GM12872 (cell line): Measurements from ENCODE around the gene RIPOR3.

Source experiments
- CTCF ChIP-seq: IDR thresholded peaks from 3 replicates; pipeline ENCODE4 v1.5.1; 2011; ENCODE audit warnings: low read depth, mild to moderate bottlenecking, low read length, moderate library complexity; ENCODE audit not compliant: insufficient read depth

Gene RIPOR3

DNA sequence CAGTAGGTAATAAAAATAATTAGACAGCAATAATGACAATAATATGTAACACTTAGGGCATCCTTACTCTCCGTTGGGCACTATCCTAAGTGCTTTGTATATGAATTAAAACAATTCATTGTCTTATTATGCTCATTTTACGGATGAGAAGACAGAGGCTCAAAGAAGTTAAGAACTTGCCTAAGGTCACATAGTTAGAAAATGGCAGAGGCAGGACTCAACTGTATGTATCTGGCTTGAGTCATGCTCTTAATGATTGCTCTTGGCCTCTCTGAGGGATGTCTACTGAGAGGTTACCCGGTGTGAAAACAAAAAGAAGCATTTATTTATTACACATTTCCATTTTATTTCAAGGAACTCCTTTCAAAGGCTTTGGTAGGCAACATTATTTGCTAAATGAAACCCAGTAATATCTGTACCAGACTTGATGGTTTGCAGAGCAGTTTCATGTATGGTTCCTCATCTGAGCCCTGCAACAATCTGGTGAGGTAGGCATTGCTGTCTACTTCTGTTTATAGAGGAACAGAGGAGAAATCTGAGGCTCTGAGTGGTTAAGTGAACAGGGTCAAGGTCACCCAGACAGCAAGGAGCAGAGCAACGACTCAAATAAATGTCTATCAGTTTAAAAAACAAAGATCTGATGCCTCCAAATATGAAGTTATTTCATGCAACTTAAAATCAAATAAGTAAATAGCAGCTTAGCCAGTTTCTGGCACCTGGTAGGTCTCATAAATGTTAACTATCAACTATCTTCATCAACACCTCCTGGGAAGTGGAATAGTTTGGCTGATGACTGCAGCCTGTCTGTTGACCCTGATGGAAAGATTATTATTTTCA is 35.8 kb upstream of the RIPOR3 start:
- TF ChIP-seq CTCF = no peak

DNA sequence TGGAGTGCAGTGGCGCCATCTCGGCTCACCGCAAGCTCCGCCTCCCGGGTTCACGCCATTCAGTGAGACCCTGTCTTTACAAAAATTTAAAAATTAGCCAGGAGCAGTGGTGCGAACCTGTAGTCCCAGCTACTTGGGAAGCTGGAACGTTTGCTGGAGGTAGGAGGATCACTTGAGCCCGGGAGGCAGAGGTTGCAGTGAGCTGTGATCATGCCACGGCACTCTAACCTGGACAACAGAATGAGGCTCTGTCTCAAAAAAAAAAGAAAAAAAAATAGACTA is 34.3 kb upstream of the RIPOR3 start:
- no peak for TF ChIP-seq CTCF

GRCh38 chr20:50724851-50725723 is 33.7 kb upstream of the RIPOR3 start:
- no peak for TF ChIP-seq CTCF

DNA sequence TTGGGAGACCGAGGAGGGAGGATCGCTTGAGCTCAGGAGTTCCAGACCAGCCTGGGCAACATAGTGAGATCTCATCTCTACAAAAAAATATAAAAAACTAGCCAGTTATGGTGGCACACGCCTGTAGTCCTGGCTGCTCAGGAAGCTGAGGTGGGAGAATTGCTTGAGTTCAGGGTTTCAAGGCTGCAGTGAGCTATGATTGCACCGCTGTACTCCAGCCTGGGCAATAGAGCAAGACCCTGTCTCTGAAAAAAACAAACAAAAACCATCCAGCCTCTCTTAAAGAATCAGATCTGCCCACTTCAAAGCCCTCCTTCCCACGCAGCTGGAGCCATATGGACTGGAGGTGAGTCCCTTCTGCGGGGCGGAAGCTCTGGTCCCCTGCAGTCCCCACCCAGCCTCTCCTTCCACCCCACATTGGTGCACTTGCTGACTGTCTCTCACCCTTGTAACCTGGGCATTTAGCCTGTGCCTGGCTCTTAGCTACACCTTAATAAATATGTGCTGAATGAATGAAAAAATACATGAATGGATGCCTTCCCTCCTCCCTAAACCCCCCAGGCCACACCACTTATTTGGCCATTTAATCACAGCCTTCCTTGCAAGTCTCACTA is 32.9 kb upstream of the RIPOR3 start:
- TF ChIP-seq CTCF = no peak

GRCh38 chr20:50723672-50724071 is 32.3 kb upstream of the RIPOR3 start:
- TF ChIP-seq CTCF = no peak

DNA sequence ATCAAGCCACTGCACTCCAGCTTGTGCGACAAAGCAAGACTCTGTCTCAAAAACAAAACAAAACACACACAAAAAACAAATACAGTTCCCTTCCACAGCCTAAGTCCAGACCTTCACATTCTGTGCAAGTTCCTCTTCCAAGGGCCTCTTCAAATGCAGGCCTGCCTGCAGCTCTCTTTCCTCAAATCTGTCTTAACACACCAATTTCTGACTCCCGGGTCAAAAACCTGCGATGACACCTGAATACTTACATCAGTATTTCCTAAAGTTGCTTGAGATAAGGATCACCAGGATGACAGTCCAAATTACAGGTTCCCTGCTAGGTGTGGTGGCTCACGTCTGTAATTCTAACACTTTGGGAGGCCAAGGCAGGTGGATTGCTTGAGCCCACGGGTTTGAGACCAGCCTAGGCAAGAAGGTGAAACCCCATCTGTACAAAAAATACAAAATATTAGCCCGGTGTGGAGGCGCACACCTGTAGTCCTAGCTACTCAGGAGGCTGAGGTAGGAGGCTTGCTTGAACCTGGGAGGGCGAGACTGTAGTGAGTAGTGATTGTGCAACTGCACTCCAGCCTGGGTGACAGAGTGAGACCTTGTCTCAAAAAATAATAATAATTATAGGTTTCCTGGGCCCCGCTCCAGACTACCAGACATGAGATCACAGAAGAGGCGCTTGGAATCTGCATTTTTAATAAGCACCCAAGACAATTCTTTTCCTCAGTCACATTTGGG is 31.2 kb upstream of the RIPOR3 start:
- TF ChIP-seq CTCF = no peak

DNA sequence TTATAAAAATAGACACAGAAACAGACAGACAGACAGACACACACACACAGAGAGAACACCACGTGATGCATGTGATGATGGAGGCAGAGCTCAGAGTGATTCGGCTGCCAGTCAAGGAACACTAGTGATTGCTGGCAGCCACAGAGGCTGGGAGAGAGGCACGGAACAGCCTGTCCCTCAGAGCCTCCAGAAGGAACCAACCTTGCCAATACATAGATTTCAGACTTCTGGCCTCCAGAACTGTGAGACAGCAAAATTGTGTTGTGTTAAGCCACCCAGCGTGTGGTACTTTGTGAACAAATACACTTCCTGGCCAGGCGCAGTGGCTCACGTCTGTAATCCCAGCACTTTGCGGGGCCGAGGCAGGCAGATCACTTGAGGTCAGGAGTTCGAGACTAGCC is 30.5 kb upstream of the RIPOR3 start:
- TF ChIP-seq CTCF = no peak
